ENCODE data around the gene MYB.

DNA sequence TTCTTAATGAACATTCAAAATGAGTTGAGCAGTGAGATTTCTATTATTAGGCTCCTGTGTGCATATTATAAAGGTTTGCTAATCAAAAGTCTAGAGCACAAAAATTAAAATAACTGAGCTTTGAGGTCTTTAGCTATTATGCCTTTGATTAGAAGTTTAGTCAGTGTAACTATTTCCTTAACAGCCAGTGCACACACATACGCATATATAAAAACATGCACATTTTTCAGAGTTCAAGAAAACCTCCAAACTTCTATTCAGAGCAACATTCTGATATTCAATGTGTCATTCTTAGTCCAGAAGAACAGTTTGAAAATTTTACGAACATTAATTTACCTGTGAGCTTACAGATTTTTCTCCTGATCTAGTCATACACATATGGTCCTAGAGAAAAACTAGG lies 48.3 kb upstream of the MYB start:
- no peak for TF ChIP-seq CTCF (IDR thresholded peaks at IDR 0.05)
- TF ChIP-seq POLR2AphosphoS5 (IDR thresholded peaks at IDR 0.05): no peak

Data from prostate gland (tissue), 2 donors.